GM21447 (cell line): ENCODE results near the gene DIP2C.
"Not testable (repeated sequence)": the region's sequence is repeated elsewhere in the genome, so short reads cannot be mapped to it uniquely, and the experiment has no call there.

Experiments used
- ATAC-seq: cut with Tn5 transposase; IDR thresholded peaks from one replicate; pipeline ENCODE4 v1.9.1; 2021; ENCODE audit not compliant: unreplicated experiment

DIP2C gene

GRCh38 chr10:472241-472910 lies 217.1 kb downstream of the DIP2C start:
- no peak for ATAC-seq

- no peak for ATAC-seq
Measured at GRCh38 chr10:470339-471003, 219.0 kb downstream of the DIP2C start.

- ATAC-seq: no peak
Measured at GRCh38 chr10:469947-470338, 219.5 kb downstream of the DIP2C start.

GRCh38 chr10:459743-460142 lies 229.7 kb downstream of the DIP2C start:
- no peak for ATAC-seq

- no peak for ATAC-seq
Measured at GRCh38 chr10:458421-458851, 231.0 kb downstream of the DIP2C start.

- no peak for ATAC-seq
Measured at GRCh38 chr10:456486-456885, 233.0 kb downstream of the DIP2C start.

- ATAC-seq: no peak
Measured at GRCh38 chr10:454860-455259, 234.6 kb downstream of the DIP2C start.

- no peak for ATAC-seq
Measured at GRCh38 chr10:453647-454046, 235.8 kb downstream of the DIP2C start.

- ATAC-seq: no peak
Measured at GRCh38 chr10:452512-453426, 236.7 kb downstream of the DIP2C start.

GRCh38 chr10:451856-452255 lies 237.6 kb downstream of the DIP2C start:
- no peak for ATAC-seq

- ATAC-seq: peak; percentile 91
Measured at GRCh38 chr10:451021-451471, 238.4 kb downstream of the DIP2C start.

- ATAC-seq: no peak
Measured at GRCh38 chr10:450463-450862, 239.0 kb downstream of the DIP2C start.

GRCh38 chr10:449331-449730 lies 240.1 kb downstream of the DIP2C start:
- ATAC-seq: not testable (repeated sequence)

GRCh38 chr10:443459-443858 lies 246.0 kb downstream of the DIP2C start:
- no peak for ATAC-seq

- ATAC-seq: no peak
Measured at GRCh38 chr10:442209-442608, 247.3 kb downstream of the DIP2C start.

- no peak for ATAC-seq
Measured at GRCh38 chr10:441659-442058, 247.8 kb downstream of the DIP2C start.

- no peak for ATAC-seq
Measured at GRCh38 chr10:440127-440526, 249.3 kb downstream of the DIP2C start.

GRCh38 chr10:437698-438490 lies 251.6 kb downstream of the DIP2C start:
- ATAC-seq: no peak

- ATAC-seq: no peak
Measured at GRCh38 chr10:436911-437665, 252.4 kb downstream of the DIP2C start.
